WTC11 (cell line): ENCODE results near the gene VWF.

Source experiments
- ATF6 ChIP-seq: sonication (generic); formaldehyde crosslinking; IDR thresholded peaks from 2 replicates; pipeline ENCODE4 v1.8.1; 2023; ENCODE audit warnings: mild to moderate bottlenecking, missing genetic modification reagents
- CTCF ChIP-seq: fragments of 200-600 bp; IDR thresholded peaks from 2 replicates; pipeline ENCODE4 v1.8.0; 2022; ENCODE audit warnings: antibody characterized with exemption
- ELF4 ChIP-seq: sonication (generic); formaldehyde crosslinking; IDR thresholded peaks from 2 replicates; pipeline ENCODE4 v1.8.1; 2022; ENCODE audit warnings: low read depth, mild to moderate bottlenecking, moderate library complexity, missing genetic modification reagents
- FOXK1 ChIP-seq: sonication (generic); formaldehyde crosslinking; IDR thresholded peaks from 2 replicates; pipeline ENCODE4 v1.8.0; 2022; ENCODE audit warnings: mild to moderate bottlenecking, moderate library complexity, missing genetic modification reagents
- FOXP4 ChIP-seq: sonication (generic); formaldehyde crosslinking; IDR thresholded peaks from 2 replicates; pipeline ENCODE4 v1.8.0; 2022; ENCODE audit warnings: mild to moderate bottlenecking, missing genetic modification reagents
- NFYB ChIP-seq: sonication (generic); formaldehyde crosslinking; conservative IDR thresholded peaks from 2 replicates; pipeline ENCODE4 v1.8.0; 2022; ENCODE audit warnings: low read depth, missing genetic modification reagents
- PREB ChIP-seq: sonication (generic); formaldehyde crosslinking; IDR thresholded peaks from 2 replicates; pipeline ENCODE4 v1.8.1; 2022; ENCODE audit warnings: mild to moderate bottlenecking, missing genetic modification reagents, moderate library complexity, borderline replicate concordance
- TEAD1 ChIP-seq: sonication (generic); formaldehyde crosslinking; IDR thresholded peaks from 2 replicates; pipeline ENCODE4 v1.8.0; 2022; ENCODE audit warnings: mild to moderate bottlenecking, missing genetic modification reagents
- TEAD4 ChIP-seq: sonication (generic); formaldehyde crosslinking; IDR thresholded peaks from 2 replicates; pipeline ENCODE4 v1.8.0; 2022; ENCODE audit warnings: mild to moderate bottlenecking, missing genetic modification reagents
- USF1 ChIP-seq: sonication (generic); formaldehyde crosslinking; IDR thresholded peaks from 2 replicates; pipeline ENCODE4 v1.8.0; 2022; ENCODE audit warnings: mild to moderate bottlenecking, missing genetic modification reagents
- ZNF425 ChIP-seq: fragments of 250-450 bp; sonication (Bioruptor Pico); conservative IDR thresholded peaks from 2 replicates; pipeline ENCODE4 v1.9.0; 2021; ENCODE audit warnings: mild to moderate bottlenecking

GRCh38 chr12:6104842-6105241, 19.6 kb downstream of the VWF start:
- no peak for TF ChIP-seq ZNF425 (CRISPR knock-in tag)
- no peak for TF ChIP-seq CTCF
- no peak for TF ChIP-seq TEAD4 (CRISPR knock-in tag)
- no peak for TF ChIP-seq ATF6 (CRISPR knock-in tag)
- TF ChIP-seq NFYB (CRISPR knock-in tag) = no peak
- no peak for TF ChIP-seq PREB (CRISPR knock-in tag)
- no peak for TF ChIP-seq FOXP4
- TF ChIP-seq TEAD1 = no peak
- no peak for TF ChIP-seq FOXK1 (CRISPR knock-in tag)
- no peak for TF ChIP-seq ELF4 (CRISPR knock-in tag)
- TF ChIP-seq USF1 (CRISPR knock-in tag) = no peak
